Ovary (tissue), 10 donors: Measurements from ENCODE around the gene MFSD2A. TPM values are rescaled to one million over a fixed set of nuclear protein-coding genes. Genes with fewer than 3 reads are reported as not detected.

Experiments used
- DNase-seq, 5 donors: peaks; one replicate each; pipeline ENCODE4 v3.0.0-alpha.2; 2019 to 2020
- H3K27ac ChIP-seq, 2 donors: fragments of 200-600 bp; one replicate each; pipeline versions ENCODE4 v1.5.1 to v1.8.0; 2019 to 2022
- H3K27me3 ChIP-seq: fragments of 200-600 bp; one replicate; pipeline ENCODE4 v1.8.0; 2022
- H3K36me3 ChIP-seq: fragments of 200-600 bp; sonication (generic); one replicate; pipeline ENCODE4 v1.5.1; 2019
- H3K4me1 ChIP-seq: one replicate; pipeline ENCODE4 v1.8.1; 2013; ENCODE audit warnings: mild to moderate bottlenecking, moderate library complexity; ENCODE audit not compliant: insufficient read depth
- H3K4me3 ChIP-seq: fragments of 200-600 bp; sonication (generic); one replicate; pipeline ENCODE4 v1.5.1; 2017
- H3K9me3 ChIP-seq, 2 donors: fragments of 200-600 bp in 1 of 2; sonication (generic) in 1 of 2; one replicate each; pipeline versions ENCODE4 v1.5.1 to v1.8.1; 2013 to 2019; ENCODE audit warnings: mild to moderate bottlenecking in 1 of 2, moderate library complexity in 1 of 2
- CTCF ChIP-seq, 3 donors: fragments of 450-650 bp in 2 of 3; fragments of 200-600 bp in 1 of 3; IDR thresholded peaks; one replicate each; pipeline versions ENCODE4 v1.5.1 to v1.8.0; 2016 to 2022; ENCODE audit warnings: antibody characterized with exemption in 3 of 3, mild to moderate bottlenecking in 1 of 3
- EP300 ChIP-seq: sonication (generic); formaldehyde crosslinking; IDR thresholded peaks from one replicate; pipeline ENCODE4 v1.6.1; 2017; ENCODE audit warnings: antibody characterized with exemption
- POLR2A ChIP-seq: fragments of 450-650 bp; IDR thresholded peaks from one replicate; pipeline ENCODE4 v1.6.1; 2017; ENCODE audit warnings: antibody characterized with exemption, mild to moderate bottlenecking, moderate library complexity
- WGBS, 3 donors: extraction: QIAGEN DNeasy Blood & Tissue Kit in 1 of 3; methylation state at CpG; one replicate each; pipeline versions ENCODE4 v1.1.5 to v1.1.7; 2013 to 2017; 5-methylcytosine and 5-hydroxymethylcytosine counted together
- intact Hi-C, 4 donors: fragments of 100-400 bp; cut with DNase I; formaldehyde crosslinking; loops; one replicate each; pipeline versions ENCODE4 v1.11.0 to v1.15.1; 2022 to 2023
- long read RNA-seq, 3 donors: library from polyadenylated mRNA in 2 of 3; unstranded in 2 of 3; transcript quantifications; one replicate each; pipeline ENCODE4 v2.0.0 and lab custom pipeline, GENCODE V29; 2021 to 2026
- polyA plus RNA-seq, 2 donors: library from polyadenylated mRNA; stranded (reverse); fragments of 200-250 nt in 1 of 2; fragments of 350-450 nt in 1 of 2; fragmentation: Illumina TruSeq in 1 of 2; extraction: RNeasy Lipid Tissue Mini Kit (QIAGEN cat#74804) in 1 of 2; gene quantifications; one replicate each; pipeline ENCODE4 v1.2.3, GENCODE V29; 2013 to 2014
- total RNA-seq, 7 donors: library from RNA; depleted of rRNA in 2 of 7; stranded (reverse); fragments of >200 nt in 2 of 7; fragmentation: NEBNext Ultra II Directional in 3 of 7; extraction: Animal tissue kit (Norgen Biotek cat#: 25700) in 3 of 7; gene quantifications; one replicate each; pipeline versions ENCODE4 v1.1.0 to v1.2.4, GENCODE V29; 2016 to 2023
- donor health status: DM: no; HTN: no; CAD: no; lungs with moderate emphysema.
- donor health status: DM: no; HTN: no; CAD: no.
- donor health status: Bipolar disorder and iron deficiency.
- donor health status: DM: yes; HTN: yes; CAD: no.
- donor health status: DM: no; HTN: no; CAD: no.
- donor health status: DM: yes; HTN: yes; CAD: no.

MFSD2A gene
- total RNA-seq (100 to 1,000 TPM in 1 of 7 donors, 1 to 10 TPM in 6; 1.9 to 121 (median 3.6) TPM), polyA plus RNA-seq (1 to 10 TPM; 3.6 to 6.2 TPM)
- long read RNA-seq, donor 1, transcript MFSD2A-202 (14 exons, 2,154 nt) = major isoform, 8 of 15 reads
- long read RNA-seq, donor 1, partial matches to known transcripts = 2 of 15 reads
- long read RNA-seq, donor 1, other reads (novel, unspliced or antisense) = 5 of 15 reads
- long read RNA-seq, donor 2, partial matches to known transcripts = 0 of 2 reads
- long read RNA-seq, donor 2, other reads (novel, unspliced or antisense) = 0 of 2 reads
- long read RNA-seq, donor 3, transcript MFSD2A-202 (14 exons, 2,154 nt) = major isoform, 7 of 14 reads
- long read RNA-seq, donor 3, partial matches to known transcripts = 3 of 14 reads
- long read RNA-seq, donor 3, other reads (novel, unspliced or antisense) = 4 of 14 reads

GRCh38 chr1:39954870-39955546, at the start of gene MFSD2A:
MFSD2A (plus strand) TSS chr1:39955145; CDS start chr1:39955293, 148 bp downstream.
- Histone ChIP-seq H3K27ac (no peak within 1 kb of the TSS), H3K4me3 (peak within 1 kb of the TSS; percentile 52), H3K36me3 (no peaks in the 10 kb centered on the region), H3K27me3 (no peaks in the 10 kb centered on the region), H3K4me1 (peaks cover 6% of the 10 kb centered on the region), H3K9me3 (no peaks in the 10 kb centered on the region)
- no peak for TF ChIP-seq POLR2A
- no peak for TF ChIP-seq EP300
- TF ChIP-seq CTCF (IDR thresholded peaks at IDR 0.05) = no peak
- peak; percentile 78 to 92 (median 81) for DNase-seq
- 0 to 2% (median 1%) methylated on average over 55 to 62 of the region's 62 CpGs for WGBS, 3 donors
- intact Hi-C loops = no loop called here

GRCh38 chr1:39905172-39905571, 49.8 kb upstream of the MFSD2A start:
- Histone ChIP-seq H3K36me3 (no peaks in the 10 kb centered on the region), H3K27ac (no peak overlapping the region), H3K4me3 (no peak overlapping the region), H3K4me1 (peaks cover 10% of the 10 kb centered on the region), H3K27me3 (no peaks in the 10 kb centered on the region), H3K9me3 (no peaks in the 10 kb centered on the region)
- TF ChIP-seq POLR2A (no peak), EP300 (no peak), CTCF (IDR thresholded peaks at IDR 0.05) (no peak)
- intact Hi-C loops = no loop called here
- no peak for DNase-seq
- 78 to 85% (median 82%) methylated on average over 4 of the region's 4 CpGs for WGBS, 3 donors

- intact Hi-C loops = no loop called here
- no peak for TF ChIP-seq CTCF (IDR thresholded peaks at IDR 0.05)
- TF ChIP-seq EP300 = no peak
- no peak for TF ChIP-seq POLR2A
- WGBS, 3 donors = 56 to 77% (median 71%) methylated on average over 3 of the region's 3 CpGs
- Histone ChIP-seq H3K27me3 (no peaks in the 10 kb centered on the region), H3K4me3 (no peak overlapping the region), H3K4me1 (no peaks in the 10 kb centered on the region), H3K9me3 (no peaks in the 10 kb centered on the region), H3K27ac (no peak overlapping the region), H3K36me3 (no peaks in the 10 kb centered on the region)
- no peak for DNase-seq
These were observed 47.2 kb upstream of the MFSD2A start for GRCh38 chr1:39907528-39908453.

- no peaks in the 10 kb centered on the region for H3K27me3 ChIP-seq
- no peaks in the 10 kb centered on the region for H3K9me3 ChIP-seq
- H3K4me3 ChIP-seq = no peak overlapping the region
- H3K27ac ChIP-seq = no peak overlapping the region
- no peak for TF ChIP-seq POLR2A
- TF ChIP-seq EP300 = no peak
- no peak for TF ChIP-seq CTCF (IDR thresholded peaks at IDR 0.05)
- WGBS, 3 donors = 88 to 93% (median 90%) methylated on average over 2 of the region's 2 CpGs
- intact Hi-C loops = no loop called here
- DNase-seq = no peak
- H3K36me3 ChIP-seq = no peaks in the 10 kb centered on the region
- H3K4me1 ChIP-seq = no peaks in the 10 kb centered on the region
These were observed 46.4 kb upstream of the MFSD2A start for GRCh38 chr1:39908534-39908933.
